Daoy (cell line): ENCODE data around the gene KISS1. TPM values are rescaled to one million over a fixed set of nuclear protein-coding genes. Genes with fewer than 3 reads are reported as not detected.

Source experiments
- DNase-seq: peaks from one replicate; pipeline ENCODE4 v3.0.0-alpha.2; 2015; ENCODE audit warnings: low read depth
- total RNA-seq: library from RNA; depleted of rRNA; stranded (reverse); fragments of >200 nt; shearing (Covaris generic); gene quantifications from 2 replicates; pipeline ENCODE4 v1.2.3, GENCODE V29; 2014

Gene KISS1
- total RNA-seq, 1 experiment from 2014 or later: 0.86 TPM

GRCh38 chr1:204155881-204156280, 40.4 kb downstream of the KISS1 start:
- no peak for DNase-seq

GRCh38 chr1:204154568-204155255, 41.6 kb downstream of the KISS1 start:
- no peak for DNase-seq

- DNase-seq: no peak
Observed at GRCh38 chr1:204153667-204154066, 42.6 kb downstream of the KISS1 start.

GRCh38 chr1:204152310-204153044, 43.8 kb downstream of the KISS1 start:
- peak; percentile 13 for DNase-seq

GRCh38 chr1:204151552-204152309, 44.6 kb downstream of the KISS1 start, which contains the start of gene ETNK2:
Gene ETNK2 (minus strand): TSS chr1:204152044. CDS start chr1:204151852, 192 bp downstream.
- DNase-seq: peak; percentile 68

- DNase-seq: no peak
Observed at GRCh38 chr1:204150702-204151551, 45.4 kb downstream of the KISS1 start.

- DNase-seq: no peak
Observed at GRCh38 chr1:204149635-204150565, 46.4 kb downstream of the KISS1 start.

GRCh38 chr1:204149107-204149506, 47.2 kb downstream of the KISS1 start:
- DNase-seq: no peak

GRCh38 chr1:204147406-204148383, 48.6 kb downstream of the KISS1 start:
- no peak for DNase-seq

GRCh38 chr1:204146965-204147364, 49.3 kb downstream of the KISS1 start:
- DNase-seq: no peak

GRCh38 chr1:204146309-204146708, 50.0 kb downstream of the KISS1 start:
- no peak for DNase-seq

GRCh38 chr1:204145033-204145504, 51.2 kb downstream of the KISS1 start:
- no peak for DNase-seq

GRCh38 chr1:204143276-204144041, 52.8 kb downstream of the KISS1 start:
- DNase-seq: no peak

GRCh38 chr1:204142032-204142974, 54.0 kb downstream of the KISS1 start:
- no peak for DNase-seq

GRCh38 chr1:204141131-204141530, 55.2 kb downstream of the KISS1 start:
- no peak for DNase-seq
